GM12864 (cell line): Measurements from ENCODE around the gene LGR5.

Source experiments
- DNase-seq: peaks from one replicate; pipeline ENCODE4 v3.0.0-alpha.2; 2011; ENCODE audit warnings: low read depth
- H3K4me3 ChIP-seq: 2 replicates; pipeline ENCODE4 v1.5.1; 2011; ENCODE audit warnings: mild to moderate bottlenecking, low read depth, low read length, control low read depth
- CTCF ChIP-seq: IDR thresholded peaks from 2 replicates; pipeline ENCODE4 v1.5.1; 2011; ENCODE audit warnings: low read depth, mild to moderate bottlenecking, moderate library complexity, low read length, control low read depth, inconsistent platforms; ENCODE audit errors: missing control alignments

Gene LGR5

GRCh38 chr12:71439613-71440344, at the start of gene LGR5:
TSS of gene LGR5 (plus strand) at chr12:71439798. CDS start at chr12:71440081, 283 bp downstream.
- no peak for TF ChIP-seq CTCF
- no peak within 1 kb of the TSS for H3K4me3 ChIP-seq
- no peak for DNase-seq

GRCh38 chr12:71392521-71393145, 47.0 kb upstream of the LGR5 start:
- DNase-seq = peak; percentile 36
- peak; percentile 90 for TF ChIP-seq CTCF
- H3K4me3 ChIP-seq = no peak overlapping the region

- no peak for DNase-seq
- TF ChIP-seq CTCF = no peak
These were observed 46.0 kb upstream of the LGR5 start for GRCh38 chr12:71393625-71394024.

GRCh38 chr12:71397433-71397954, 42.1 kb upstream of the LGR5 start:
- no peak for DNase-seq
- no peak overlapping the region for H3K4me3 ChIP-seq
- no peak for TF ChIP-seq CTCF

More at GRCh38 chr12:71393625-71394024, 46.0 kb upstream of the LGR5 start:
- H3K4me3 ChIP-seq = no peak overlapping the region

GRCh38 chr12:71399197-71399596, 40.4 kb upstream of the LGR5 start:
- TF ChIP-seq CTCF = no peak
- no peak for DNase-seq
- H3K4me3 ChIP-seq = no peak overlapping the region

- H3K4me3 ChIP-seq = no peak overlapping the region
- no peak for TF ChIP-seq CTCF
- DNase-seq = no peak
These were observed 39.1 kb upstream of the LGR5 start for GRCh38 chr12:71400481-71400880.
